Measurements from ENCODE around the gene SART3.

The SART3 gene

GRCh38 chr12:108589028-108589839 is 28.3 kb upstream of the SART3 start:
- Histone ChIP-seq H3K36me3 (ENCODE audit: control insufficient read depth, insufficient read depth, low read length) (no peaks in the 10 kb centered on the region), H3K27ac (ENCODE audit: insufficient read depth, low read length, poor library complexity, severe bottlenecking) (no peak overlapping the region), H3K27me3 (replicated peaks; ENCODE audit: control insufficient read depth, insufficient read depth, low read length, poor library complexity, severe bottlenecking) (no peaks in the 10 kb centered on the region), H3K4me1 (ENCODE audit: control insufficient read depth, insufficient read depth, low read length, poor library complexity, severe bottlenecking) (no peaks in the 10 kb centered on the region), H3K9me3 (ENCODE audit: control insufficient read depth, low read length) (no peaks in the 10 kb centered on the region), H3K4me3 (ENCODE audit: insufficient read depth, low read depth, low read length, poor library complexity, severe bottlenecking) (no peak overlapping the region)
- no peak for DNase-seq

- Histone ChIP-seq H3K36me3 (ENCODE audit: control insufficient read depth, insufficient read depth, low read length) (no peaks in the 10 kb centered on the region), H3K27ac (ENCODE audit: insufficient read depth, low read length, poor library complexity, severe bottlenecking) (no peak overlapping the region), H3K27me3 (replicated peaks; ENCODE audit: control insufficient read depth, insufficient read depth, low read length, poor library complexity, severe bottlenecking) (no peaks in the 10 kb centered on the region), H3K9me3 (ENCODE audit: control insufficient read depth, low read length) (no peaks in the 10 kb centered on the region), H3K4me3 (ENCODE audit: insufficient read depth, low read depth, low read length, poor library complexity, severe bottlenecking) (no peak overlapping the region), H3K4me1 (ENCODE audit: control insufficient read depth, insufficient read depth, low read length, poor library complexity, severe bottlenecking) (no peaks in the 10 kb centered on the region)
- no peak for DNase-seq
These were observed 26.9 kb upstream of the SART3 start for GRCh38 chr12:108587826-108588225.

- Histone ChIP-seq H3K9me3 (ENCODE audit: control insufficient read depth, low read length) (no peaks in the 10 kb centered on the region), H3K36me3 (ENCODE audit: control insufficient read depth, insufficient read depth, low read length) (no peaks in the 10 kb centered on the region), H3K27ac (ENCODE audit: insufficient read depth, low read length, poor library complexity, severe bottlenecking) (no peak overlapping the region), H3K4me1 (ENCODE audit: control insufficient read depth, insufficient read depth, low read length, poor library complexity, severe bottlenecking) (no peaks in the 10 kb centered on the region), H3K4me3 (ENCODE audit: insufficient read depth, low read depth, low read length, poor library complexity, severe bottlenecking) (no peak overlapping the region), H3K27me3 (replicated peaks; ENCODE audit: control insufficient read depth, insufficient read depth, low read length, poor library complexity, severe bottlenecking) (no peaks in the 10 kb centered on the region)
- DNase-seq = no peak
These were observed 25.3 kb upstream of the SART3 start for GRCh38 chr12:108586306-108586705.

- Histone ChIP-seq H3K9me3 (ENCODE audit: control insufficient read depth, low read length) (no peaks in the 10 kb centered on the region), H3K27me3 (replicated peaks; ENCODE audit: control insufficient read depth, insufficient read depth, low read length, poor library complexity, severe bottlenecking) (no peaks in the 10 kb centered on the region), H3K27ac (ENCODE audit: insufficient read depth, low read length, poor library complexity, severe bottlenecking) (no peak overlapping the region), H3K4me1 (ENCODE audit: control insufficient read depth, insufficient read depth, low read length, poor library complexity, severe bottlenecking) (no peaks in the 10 kb centered on the region), H3K36me3 (ENCODE audit: control insufficient read depth, insufficient read depth, low read length) (no peaks in the 10 kb centered on the region), H3K4me3 (ENCODE audit: insufficient read depth, low read depth, low read length, poor library complexity, severe bottlenecking) (no peak overlapping the region)
- DNase-seq = no peak
These were observed 24.9 kb upstream of the SART3 start for GRCh38 chr12:108585864-108586263.

- no peak overlapping the region for H3K4me3 ChIP-seq (ENCODE audit: insufficient read depth, low read depth, low read length, poor library complexity, severe bottlenecking)
- H3K36me3 ChIP-seq (ENCODE audit: control insufficient read depth, insufficient read depth, low read length) = no peaks in the 10 kb centered on the region
- DNase-seq = no peak
- H3K9me3 ChIP-seq (ENCODE audit: control insufficient read depth, low read length) = no peaks in the 10 kb centered on the region
- no peaks in the 10 kb centered on the region for H3K4me1 ChIP-seq (ENCODE audit: control insufficient read depth, insufficient read depth, low read length, poor library complexity, severe bottlenecking)
- H3K27me3 ChIP-seq (replicated peaks; ENCODE audit: control insufficient read depth, insufficient read depth, low read length, poor library complexity, severe bottlenecking) = no peaks in the 10 kb centered on the region
- no peak overlapping the region for H3K27ac ChIP-seq (ENCODE audit: insufficient read depth, low read length, poor library complexity, severe bottlenecking)
These were observed 23.6 kb upstream of the SART3 start for GRCh38 chr12:108584456-108585065.

- no peak overlapping the region for H3K27ac ChIP-seq (ENCODE audit: insufficient read depth, low read length, poor library complexity, severe bottlenecking)
- H3K9me3 ChIP-seq (ENCODE audit: control insufficient read depth, low read length) = no peaks in the 10 kb centered on the region
- H3K27me3 ChIP-seq (replicated peaks; ENCODE audit: control insufficient read depth, insufficient read depth, low read length, poor library complexity, severe bottlenecking) = no peaks in the 10 kb centered on the region
- H3K4me1 ChIP-seq (ENCODE audit: control insufficient read depth, insufficient read depth, low read length, poor library complexity, severe bottlenecking) = no peaks in the 10 kb centered on the region
- no peak overlapping the region for H3K4me3 ChIP-seq (ENCODE audit: insufficient read depth, low read depth, low read length, poor library complexity, severe bottlenecking)
- DNase-seq = no peak
- H3K36me3 ChIP-seq (ENCODE audit: control insufficient read depth, insufficient read depth, low read length) = no peaks in the 10 kb centered on the region
These were observed 23.0 kb upstream of the SART3 start for GRCh38 chr12:108583991-108584390.

- no peaks in the 10 kb centered on the region for H3K9me3 ChIP-seq (ENCODE audit: control insufficient read depth, low read length)
- no peak for DNase-seq
- H3K27ac ChIP-seq (ENCODE audit: insufficient read depth, low read length, poor library complexity, severe bottlenecking) = no peak overlapping the region
- no peaks in the 10 kb centered on the region for H3K27me3 ChIP-seq (replicated peaks; ENCODE audit: control insufficient read depth, insufficient read depth, low read length, poor library complexity, severe bottlenecking)
- no peak overlapping the region for H3K4me3 ChIP-seq (ENCODE audit: insufficient read depth, low read depth, low read length, poor library complexity, severe bottlenecking)
- H3K36me3 ChIP-seq (ENCODE audit: control insufficient read depth, insufficient read depth, low read length) = no peaks in the 10 kb centered on the region
- no peaks in the 10 kb centered on the region for H3K4me1 ChIP-seq (ENCODE audit: control insufficient read depth, insufficient read depth, low read length, poor library complexity, severe bottlenecking)
These were observed 22.2 kb upstream of the SART3 start for GRCh38 chr12:108582978-108583770.

GRCh38 chr12:108582509-108582908 is 21.5 kb upstream of the SART3 start:
- Histone ChIP-seq H3K36me3 (ENCODE audit: control insufficient read depth, insufficient read depth, low read length) (no peaks in the 10 kb centered on the region), H3K27ac (ENCODE audit: insufficient read depth, low read length, poor library complexity, severe bottlenecking) (no peak overlapping the region), H3K27me3 (replicated peaks; ENCODE audit: control insufficient read depth, insufficient read depth, low read length, poor library complexity, severe bottlenecking) (no peaks in the 10 kb centered on the region), H3K9me3 (ENCODE audit: control insufficient read depth, low read length) (no peaks in the 10 kb centered on the region), H3K4me3 (ENCODE audit: insufficient read depth, low read depth, low read length, poor library complexity, severe bottlenecking) (no peak overlapping the region), H3K4me1 (ENCODE audit: control insufficient read depth, insufficient read depth, low read length, poor library complexity, severe bottlenecking) (no peaks in the 10 kb centered on the region)
- no peak for DNase-seq

GRCh38 chr12:108581311-108582227 is 20.6 kb upstream of the SART3 start:
- Histone ChIP-seq H3K4me3 (ENCODE audit: insufficient read depth, low read depth, low read length, poor library complexity, severe bottlenecking) (no peak overlapping the region), H3K27me3 (replicated peaks; ENCODE audit: control insufficient read depth, insufficient read depth, low read length, poor library complexity, severe bottlenecking) (no peaks in the 10 kb centered on the region), H3K27ac (ENCODE audit: insufficient read depth, low read length, poor library complexity, severe bottlenecking) (no peak overlapping the region), H3K9me3 (ENCODE audit: control insufficient read depth, low read length) (no peaks in the 10 kb centered on the region), H3K36me3 (ENCODE audit: control insufficient read depth, insufficient read depth, low read length) (no peaks in the 10 kb centered on the region), H3K4me1 (ENCODE audit: control insufficient read depth, insufficient read depth, low read length, poor library complexity, severe bottlenecking) (no peaks in the 10 kb centered on the region)
- DNase-seq = no peak
